GM23248 (cell line): ENCODE results near the gene ARIH2. TPM values are rescaled to one million over a fixed set of nuclear protein-coding genes. Genes with fewer than 3 reads are reported as not detected.

ENCODE experiments used
- DNase-seq: peaks from one replicate; pipeline ENCODE4 v3.0.0-alpha.2; 2015
- H2AFZ ChIP-seq: fragments of 200-600 bp; sonication (generic); 2 replicates; pipeline ENCODE4 v1.6.1; 2016; ENCODE audit warnings: antibody characterized with exemption
- H3F3A ChIP-seq: fragments of 200-600 bp; sonication (generic); 2 replicates; pipeline ENCODE4 v1.6.1; 2016; ENCODE audit warnings: mild to moderate bottlenecking, antibody characterized with exemption, mixed run types; ENCODE audit not compliant: insufficient read depth
- H3K27ac ChIP-seq: fragments of 200-600 bp; sonication (generic); 2 replicates; pipeline ENCODE4 v1.5.1; 2016; ENCODE audit warnings: mild to moderate bottlenecking
- H3K27me3 ChIP-seq: fragments of 200-600 bp; sonication (generic); replicated peaks from 2 replicates; pipeline ENCODE4 v1.6.1; 2016; ENCODE audit warnings: mild to moderate bottlenecking; ENCODE audit not compliant: insufficient read depth
- H3K36me3 ChIP-seq: fragments of 200-600 bp; sonication (generic); 2 replicates; pipeline ENCODE4 v1.6.1; 2016; ENCODE audit warnings: low read depth, mild to moderate bottlenecking
- H3K4me1 ChIP-seq: fragments of 200-600 bp; sonication (generic); 2 replicates; pipeline ENCODE4 v1.6.1; 2016; ENCODE audit warnings: mild to moderate bottlenecking; ENCODE audit not compliant: insufficient read depth
- H3K4me2 ChIP-seq: fragments of 200-600 bp; sonication (generic); one replicate; pipeline ENCODE4 v1.6.1; 2016; ENCODE audit warnings: mild to moderate bottlenecking; ENCODE audit not compliant: unreplicated experiment
- H3K4me3 ChIP-seq: fragments of 200-600 bp; sonication (generic); 2 replicates; pipeline ENCODE4 v1.5.1; 2016; ENCODE audit warnings: mild to moderate bottlenecking
- H3K79me2 ChIP-seq: fragments of 200-600 bp; sonication (generic); 2 replicates; pipeline ENCODE4 v1.6.1; 2016; ENCODE audit warnings: mild to moderate bottlenecking; ENCODE audit not compliant: insufficient read depth
- H3K9ac ChIP-seq: fragments of 200-600 bp; sonication (generic); 2 replicates; pipeline ENCODE4 v1.6.1; 2016; ENCODE audit warnings: mild to moderate bottlenecking
- H3K9me2 ChIP-seq: fragments of 200-600 bp; sonication (generic); 2 replicates; pipeline ENCODE4 v1.6.1; 2016; ENCODE audit warnings: mixed run types, mild to moderate bottlenecking, moderate library complexity; ENCODE audit not compliant: insufficient read depth
- H3K9me3 ChIP-seq: fragments of 200-600 bp; sonication (generic); one replicate; pipeline ENCODE4 v1.6.1; 2017; ENCODE audit warnings: low read depth
- H4K20me1 ChIP-seq: fragments of 200-600 bp; sonication (generic); 2 replicates; pipeline ENCODE4 v1.6.0; 2016; ENCODE audit not compliant: insufficient read depth
- EZH2 ChIP-seq: fragments of 200-600 bp; sonication (generic); IDR thresholded peaks from 2 replicates; pipeline ENCODE4 v1.6.1; 2018; ENCODE audit warnings: antibody characterized with exemption, mild to moderate bottlenecking; ENCODE audit not compliant: insufficient read depth, poor library complexity, severe bottlenecking
- EZH2phosphoT487 ChIP-seq: fragments of 200-600 bp; sonication (generic); IDR thresholded peaks from 2 replicates; pipeline ENCODE4 v1.6.1; 2018; ENCODE audit warnings: antibody characterized with exemption, moderate library complexity, mild to moderate bottlenecking, low read depth; ENCODE audit not compliant: insufficient read depth
- WGBS, 2 experiments: methylation state at CpG; one replicate each; pipeline ENCODE4 v1.1.6; 2015 to 2017; ENCODE audit warnings: low lambda C conversion rate in 2 of 2, low coverage in 1 of 2; ENCODE audit errors: missing lambda C conversion rate in 2 of 2; 5-methylcytosine and 5-hydroxymethylcytosine counted together
- in situ Hi-C: fragments of 300-500 bp; cut with MboI; formaldehyde crosslinking; loops from 2 replicates; pipeline ENCODE4 v1.15.0; 2020
- polyA plus RNA-seq: library from polyadenylated mRNA; unstranded; fragments of >200 nt; fragmentation: Nextera tagmentation; extraction: Ambion mirVana; gene quantifications from 2 replicates; pipeline ENCODE4 v1.2.1, GENCODE V29; 2016
- total RNA-seq: library from RNA; depleted of rRNA; stranded (reverse); fragments of >200 nt; shearing (Covaris generic); gene quantifications from 2 replicates; pipeline ENCODE4 v1.2.3, GENCODE V29; 2014

Gene ARIH2
- total and polyA plus RNA-seq, 2 experiments from 2014 or later: 59.7 to 102 TPM

DNA sequence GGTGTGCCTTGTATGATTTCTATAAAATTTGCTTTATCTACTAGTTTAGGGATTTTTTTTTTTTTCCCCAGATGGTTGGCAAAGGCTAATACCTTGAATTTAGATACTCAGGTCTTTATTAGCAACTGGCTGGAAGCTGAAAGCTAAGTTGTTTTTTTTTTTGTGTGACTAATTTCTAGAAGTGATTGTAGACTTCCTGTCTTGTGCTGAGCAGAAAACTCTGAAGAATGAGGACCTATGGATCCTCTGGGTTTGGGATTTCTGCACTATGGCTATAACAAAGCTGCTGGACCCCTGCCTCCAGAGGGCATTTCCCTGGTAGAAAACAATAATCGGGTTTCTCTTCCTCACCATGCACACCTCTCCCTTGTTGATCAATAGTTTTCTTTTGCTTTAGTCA lies 10.0 kb downstream of the ARIH2 start:
- no peaks in the 10 kb centered on the region for H3K27me3 ChIP-seq
- peak overlapping the region; percentile 28 for H3K27ac ChIP-seq
- in situ Hi-C loops: no loop called here
- no peak overlapping the region for H2AFZ ChIP-seq
- 92 to 100% methylated on average over 1 of the region's 1 CpG for WGBS, 2 experiments
- peak overlapping the region; percentile 21 for H3K4me2 ChIP-seq
- H3F3A ChIP-seq: peaks cover 32% of the 10 kb centered on the region
- no peak overlapping the region for H3K9ac ChIP-seq
- H3K4me1 ChIP-seq: peaks cover 29% of the 10 kb centered on the region
- no peak overlapping the region for H3K4me3 ChIP-seq
- no peaks in the 10 kb centered on the region for H3K9me3 ChIP-seq
- peaks cover 28% of the 10 kb centered on the region; the same call in 1 of the 2 replicates for H4K20me1 ChIP-seq
- DNase-seq: peak; percentile 62
- H3K36me3 ChIP-seq: peaks cover 4% of the 10 kb centered on the region
- H3K79me2 ChIP-seq: peaks cover 100% of the 10 kb centered on the region
- TF ChIP-seq EZH2: no peak
- no peak for TF ChIP-seq EZH2phosphoT487
- H3K9me2 ChIP-seq: no peaks in the 10 kb centered on the region

DNA sequence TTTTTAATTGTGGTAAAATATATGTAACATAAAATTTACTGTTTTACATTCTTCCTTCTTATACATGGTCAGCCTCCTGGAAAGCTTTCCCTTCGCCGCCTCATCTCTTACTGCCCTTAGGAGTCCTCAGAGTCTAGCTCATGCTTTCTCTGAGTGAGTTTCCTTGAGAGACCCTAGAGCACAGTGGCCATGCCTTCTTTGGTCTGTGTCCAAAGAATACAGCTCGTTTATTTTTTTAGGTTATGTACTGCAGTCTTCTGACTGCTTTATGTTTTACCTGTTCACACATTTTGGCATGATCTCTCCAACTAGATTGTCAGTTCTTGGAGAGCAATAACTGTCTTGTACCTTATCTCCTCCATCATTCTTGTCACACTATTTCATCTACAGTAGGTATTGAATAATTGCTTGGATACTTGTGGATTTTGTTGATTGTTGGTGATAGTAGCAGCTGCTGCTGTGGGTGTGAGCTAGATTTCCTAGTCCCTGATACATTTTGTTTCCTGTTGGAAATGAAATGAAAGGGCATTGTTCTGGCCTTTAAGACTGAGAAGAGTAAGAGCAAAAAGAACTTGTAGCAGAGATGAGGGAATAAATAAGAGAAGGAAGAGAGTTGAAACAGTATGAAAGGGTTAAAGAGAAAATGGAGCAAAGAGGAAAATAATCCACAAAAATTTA lies 10.9 kb downstream of the ARIH2 start:
- no peaks in the 10 kb centered on the region for H3K9me2 ChIP-seq
- H3K4me2 ChIP-seq: no peak overlapping the region
- no peak overlapping the region for H3K27ac ChIP-seq
- peaks cover 29% of the 10 kb centered on the region for H3K4me1 ChIP-seq
- no peaks in the 10 kb centered on the region for H3K27me3 ChIP-seq
- H3K9me3 ChIP-seq: no peaks in the 10 kb centered on the region
- H3K36me3 ChIP-seq: peaks cover 9% of the 10 kb centered on the region
- H2AFZ ChIP-seq: no peak overlapping the region
- no peak overlapping the region for H3K4me3 ChIP-seq
- TF ChIP-seq EZH2 (no peak), EZH2phosphoT487 (no peak)
- H3K79me2 ChIP-seq: peaks cover 100% of the 10 kb centered on the region
- 97 to 98% methylated on average over 3 of the region's 3 CpGs for WGBS, 2 experiments
- in situ Hi-C loops: no loop called here
- H3F3A ChIP-seq: peaks cover 32% of the 10 kb centered on the region
- H3K9ac ChIP-seq: no peak overlapping the region
- no peak for DNase-seq
- peaks cover 30% of the 10 kb centered on the region; the same call in 1 of the 2 replicates for H4K20me1 ChIP-seq

DNA sequence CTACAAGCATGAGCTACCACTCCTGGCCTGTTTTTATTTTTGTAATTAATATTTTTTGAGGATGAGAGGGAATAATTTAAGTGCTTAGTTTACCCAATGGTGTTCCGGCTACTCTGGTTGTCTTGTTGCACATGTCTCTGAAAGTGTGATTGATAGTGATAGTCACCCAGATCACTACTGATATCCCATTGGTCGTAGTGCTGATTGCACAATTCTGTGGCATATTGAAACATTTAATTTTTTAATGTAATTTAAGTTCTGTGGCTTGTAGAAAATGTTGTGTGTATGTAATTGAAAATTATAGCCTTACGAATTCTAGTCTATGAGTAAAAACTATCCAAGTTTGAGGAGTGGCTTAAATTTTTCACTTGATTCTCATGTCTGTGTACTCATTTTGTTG lies 11.9 kb downstream of the ARIH2 start:
- Histone ChIP-seq H3K27me3 (no peaks in the 10 kb centered on the region), H3F3A (peaks cover 32% of the 10 kb centered on the region), H3K9me3 (no peaks in the 10 kb centered on the region), H3K4me1 (peaks cover 29% of the 10 kb centered on the region), H3K4me2 (no peak overlapping the region), H3K27ac (no peak overlapping the region), H3K4me3 (no peak overlapping the region), H3K79me2 (peaks cover 100% of the 10 kb centered on the region), H3K36me3 (peaks cover 17% of the 10 kb centered on the region), H3K9me2 (no peaks in the 10 kb centered on the region), H4K20me1 (peaks cover 32% of the 10 kb centered on the region; the same call in 1 of the 2 replicates), H3K9ac (no peak overlapping the region), H2AFZ (no peak overlapping the region)
- 79% methylated on average over 3 of the region's 3 CpGs for WGBS, 2 experiments
- in situ Hi-C loops: no loop called here
- TF ChIP-seq EZH2phosphoT487 (no peak), EZH2 (no peak)
- DNase-seq: no peak

DNA sequence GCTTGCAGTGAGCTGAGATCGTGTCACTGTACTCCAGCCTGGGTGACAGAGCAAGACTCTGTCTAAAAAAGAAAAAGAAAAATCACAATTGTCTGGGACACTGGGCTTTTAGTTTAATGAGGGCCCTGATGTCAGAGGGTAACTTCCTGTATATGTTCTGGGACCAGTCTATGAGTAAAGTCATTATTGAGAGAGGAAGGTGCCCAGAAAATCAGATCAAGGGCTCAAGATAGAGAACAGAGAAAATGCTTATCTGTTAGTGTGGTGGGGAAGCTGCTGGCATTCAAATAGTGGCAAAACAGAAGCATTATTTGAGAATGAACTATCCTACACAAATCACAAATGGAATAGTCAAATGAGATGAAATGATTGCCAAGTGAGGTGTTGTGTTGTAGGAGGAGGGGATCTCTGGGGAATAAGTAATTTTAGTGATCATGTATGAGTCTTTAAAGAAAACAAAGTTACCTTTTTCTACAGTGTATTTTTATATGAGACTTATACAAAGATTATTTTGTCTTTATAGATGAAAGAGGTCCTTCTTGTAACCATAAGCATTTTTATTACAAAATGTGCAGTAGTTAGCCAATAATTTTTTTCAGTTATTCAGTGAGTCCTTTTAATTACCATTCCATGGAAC lies 13.4 kb downstream of the ARIH2 start:
- TF ChIP-seq EZH2 (no peak), EZH2phosphoT487 (no peak)
- Histone ChIP-seq H3K9me2 (no peaks in the 10 kb centered on the region), H3F3A (peaks cover 22% of the 10 kb centered on the region), H3K79me2 (peaks cover 100% of the 10 kb centered on the region), H3K4me2 (no peak overlapping the region), H3K27me3 (no peaks in the 10 kb centered on the region), H4K20me1 (peaks cover 26% of the 10 kb centered on the region; the same call in 1 of the 2 replicates), H2AFZ (no peak overlapping the region), H3K4me1 (peaks cover 20% of the 10 kb centered on the region), H3K4me3 (no peak overlapping the region), H3K36me3 (peaks cover 14% of the 10 kb centered on the region), H3K9me3 (no peaks in the 10 kb centered on the region), H3K9ac (no peak overlapping the region), H3K27ac (no peak overlapping the region)
- 57 to 60% methylated on average over 1 of the region's 1 CpG for WGBS, 2 experiments
- in situ Hi-C loops: no loop called here
- DNase-seq: no peak
